GF-D8 (cell line): ENCODE data around the gene VTN.

Source experiments
- DNase-seq: peaks from one replicate; lab custom pipeline; 2025; lab: John Stamatoyannopoulos, UW

VTN gene

GRCh38 chr17:28320215-28321061, 49.7 kb downstream of the VTN start:
- DNase-seq = no peak

GRCh38 chr17:28319598-28319935, 50.5 kb downstream of the VTN start:
- DNase-seq = no peak

GRCh38 chr17:28318759-28319597, 51.1 kb downstream of the VTN start, which contains the start of gene TMEM97:
TMEM97 (plus strand) TSS chr17:28319200; CDS start chr17:28319240, 40 bp downstream.
- peak; percentile 73 for DNase-seq

- DNase-seq = no peak
Measured at GRCh38 chr17:28317966-28318758, 51.9 kb downstream of the VTN start.
